Endothelial cell of umbilical vein (primary cell): ENCODE measurements around the gene KYNU. TPM values are rescaled to one million over a fixed set of nuclear protein-coding genes. Genes with fewer than 3 reads are reported as not detected.

ENCODE experiments used
- BruUV-seq: library from RNA; stranded (reverse); fragments of 400-500 nt; replicated peaks from 2 replicates; lab custom pipeline; 2021; lab: Mats Ljungman, UMichigan
- CTCF ChIA-PET: fragments of 300-600, 350-600 bp; sonication (Branson Sonifier 250); formaldehyde crosslinking; loops from one replicate; lab custom pipeline; 2021; ENCODE audit warnings: antibody characterized with exemption, inconsistent platforms; lab: Charles Lee
- POLR2A ChIA-PET: fragments of 300-600, 350-600 bp; sonication (Branson Sonifier 250); formaldehyde crosslinking; loops from one replicate; lab custom pipeline; 2021; ENCODE audit warnings: antibody characterized with exemption, inconsistent platforms; lab: Charles Lee
- DNase-seq: peaks from one replicate; pipeline ENCODE4 v3.0.0-alpha.2; 2011; ENCODE audit warnings: low read depth, low spot score
- FAIRE-seq: peaks from 2 replicates; lab custom pipeline; 2011; peaks lifted over from hg19 to GRCh38; lab: Jason Lieb, UNC
- H2AFZ ChIP-seq: 2 replicates; pipeline ENCODE4 v1.6.0; 2012; ENCODE audit warnings: low read depth, low read length, control low read depth, inconsistent platforms
- H3K27ac ChIP-seq: 2 replicates; pipeline ENCODE4 v1.5.1; 2011; ENCODE audit warnings: low read depth, mild to moderate bottlenecking, control low read depth, low read length, moderate library complexity; ENCODE audit not compliant: insufficient read depth
- H3K27me3 ChIP-seq, 2 experiments: 2 replicates each; pipeline versions ENCODE4 v1.6.0 to v1.6.1; 2011; ENCODE audit warnings: low read length in 2 of 2, mixed read lengths in 1 of 2; ENCODE audit not compliant: control insufficient read depth in 2 of 2, insufficient read depth in 2 of 2
- H3K36me3 ChIP-seq, 2 experiments: 2 replicates in 1 of 2; 3 replicates in 1 of 2; pipeline ENCODE4 v1.5.1; 2011; ENCODE audit warnings: low read length in 2 of 2, mild to moderate bottlenecking in 1 of 2, moderate library complexity in 1 of 2; ENCODE audit not compliant: control insufficient read depth in 2 of 2, insufficient read depth in 2 of 2; ENCODE audit errors: extremely low read depth in 1 of 2
- H3K4me1 ChIP-seq: 3 replicates; pipeline ENCODE4 v1.5.1; 2011; ENCODE audit warnings: mild to moderate bottlenecking, low read length; ENCODE audit not compliant: control insufficient read depth, insufficient read depth; ENCODE audit errors: extremely low read depth
- H3K4me2 ChIP-seq: 2 replicates; pipeline ENCODE4 v1.6.1; 2011; ENCODE audit warnings: low read length, control low read depth, mixed read lengths; ENCODE audit not compliant: insufficient read depth
- H3K4me3 ChIP-seq, 3 experiments: fragments of 200-600 bp in 1 of 3; sonication (generic), shearing (Covaris generic) in 1 of 3; replicated peaks in 1 of 3; 2 replicates each; pipeline ENCODE4 v1.5.1; 2011 to 2016; ENCODE audit warnings: control low read depth in 3 of 3, low read length in 3 of 3, mild to moderate bottlenecking in 2 of 3, inconsistent platforms in 1 of 3, low read depth in 1 of 3, moderate library complexity in 1 of 3; ENCODE audit not compliant: insufficient read depth in 1 of 3
- H3K79me2 ChIP-seq: 2 replicates; pipeline ENCODE4 v1.6.0; 2012; ENCODE audit warnings: low read length, inconsistent platforms; ENCODE audit not compliant: control insufficient read depth, insufficient read depth
- H3K9ac ChIP-seq: replicated peaks from 2 replicates; pipeline ENCODE3; 2011; ENCODE audit warnings: low read length, control low read depth; ENCODE audit not compliant: insufficient read depth; ENCODE audit errors: extremely low read depth
- H3K9me1 ChIP-seq: replicated peaks from 3 replicates; pipeline ENCODE4 v1.6.0; 2011; ENCODE audit warnings: mild to moderate bottlenecking, low read length; ENCODE audit not compliant: control insufficient read depth, insufficient read depth; ENCODE audit errors: extremely low read depth
- H3K9me3 ChIP-seq: replicated peaks from 2 replicates; pipeline ENCODE4 v1.5.1; 2012; ENCODE audit warnings: low read length, inconsistent platforms; ENCODE audit not compliant: control insufficient read depth, insufficient read depth
- H4K20me1 ChIP-seq: replicated peaks from 2 replicates; pipeline ENCODE3; 2011; ENCODE audit warnings: mild to moderate bottlenecking, low read length; ENCODE audit not compliant: control insufficient read depth, insufficient read depth; ENCODE audit errors: extremely low read depth
- CTCF ChIP-seq, 2 donors: IDR thresholded peaks; 1 replicate in 1 of 2; 2 replicates in 1 of 2; pipeline ENCODE4 v1.5.1; 2011; ENCODE audit warnings: low read length in 2 of 2, mild to moderate bottlenecking in 2 of 2, moderate library complexity in 2 of 2, control low read depth in 1 of 2, inconsistent platforms in 1 of 2, low read depth in 1 of 2; ENCODE audit not compliant: insufficient read depth in 1 of 2; ENCODE audit errors: extremely low read depth in 1 of 2
- EZH2 ChIP-seq: IDR thresholded peaks from 2 replicates; pipeline ENCODE4 v1.6.1; 2012; ENCODE audit warnings: borderline replicate concordance, low read depth, mild to moderate bottlenecking, moderate library complexity, low read length, inconsistent platforms; ENCODE audit not compliant: severe bottlenecking
- FOS ChIP-seq: IDR thresholded peaks from 2 replicates; pipeline ENCODE4 v1.6.1; 2011; ENCODE audit warnings: mild to moderate bottlenecking, low read length, moderate library complexity, borderline replicate concordance; ENCODE audit not compliant: insufficient read depth
- GATA2 ChIP-seq: IDR thresholded peaks from 2 replicates; pipeline ENCODE4 v1.7.0; 2011; ENCODE audit warnings: low read depth, mild to moderate bottlenecking, moderate library complexity, mixed read lengths, low read length; ENCODE audit not compliant: insufficient read length, insufficient read depth
- JUN ChIP-seq: IDR thresholded peaks from 2 replicates; pipeline ENCODE4 v1.6.1; 2011; ENCODE audit warnings: borderline replicate concordance, low read depth; ENCODE audit not compliant: insufficient read length, insufficient read depth
- MAX ChIP-seq: IDR thresholded peaks from 2 replicates; pipeline ENCODE4 v1.6.1; 2011; ENCODE audit not compliant: insufficient read depth, insufficient read length
- MYC ChIP-seq: IDR thresholded peaks from one replicate; pipeline ENCODE4 v1.6.1; 2011; ENCODE audit warnings: mild to moderate bottlenecking, low read depth, low read length
- POLR2A ChIP-seq: IDR thresholded peaks from 2 replicates; pipeline ENCODE4 v1.6.1; 2012; ENCODE audit warnings: low read depth, mild to moderate bottlenecking, control low read depth, low read length
- POLR2AphosphoS5 ChIP-seq: IDR thresholded peaks from 2 replicates; pipeline ENCODE4 v1.6.1; 2012; ENCODE audit warnings: low read depth, mild to moderate bottlenecking, control low read depth, low read length, moderate library complexity; ENCODE audit not compliant: insufficient read depth
- dilution Hi-C: fragments of 300-500 bp; cut with MboI; formaldehyde crosslinking; loops from one replicate; pipeline ENCODE4 v1.15.0; 2019; ENCODE audit warnings: low sequenced_read_pairs; ENCODE audit not compliant: extremely low pct_ligation_motif_present
- intact Hi-C: fragments of 100-400 bp; cut with micrococcal nuclease; formaldehyde crosslinking; loops from one replicate; pipeline ENCODE4 v1.10.0; 2022
- polyA plus RNA-seq, 4 experiments: library from polyadenylated mRNA; depleted of rRNA in 3 of 4; stranded (reverse) in 3 of 4; unstranded in 1 of 4; fragments of >200 nt; gene quantifications; 2 replicates each; pipeline versions ENCODE4 v1.2.1 to v1.2.3, GENCODE V29; 2011 to 2012; ENCODE audit warnings: missing spikeins in 1 of 4
- total RNA-seq: library from RNA; stranded (reverse); gene quantifications from 2 replicates; pipeline ENCODE4 v1.2.3, GENCODE V29; 2021

KYNU gene
- total and polyA plus RNA-seq, 2 donors (not counting 3 experiments of a cell fraction or from before 2014, with no cell fraction given), result 0.04 TPM; not detected in 1

- no peaks in the 10 kb centered on the region for H3K9me1 ChIP-seq
- POLR2A ChIA-PET, result interaction anchor here (0.7 kb wide), 1 partner anchor 382 kb away, joined by 3 read pairs; no protein-coding TSS in a partner anchor
- dilution Hi-C loops, result no loop called here
- peaks cover 29% of the 10 kb centered on the region for H3K4me1 ChIP-seq
- TF ChIP-seq POLR2A (no peak), POLR2AphosphoS5 (no peak), MYC (no peak), GATA2 (no peak), CTCF (IDR thresholded peaks at IDR 0.05; ENCODE audit: extremely low read depth in 1 of 2, insufficient read depth in 1 of 2, low read depth in 1 of 2, low read length in 2 of 2) (no peak), JUN (no peak), EZH2 (no peak), MAX (no peak), FOS (no peak)
- H3K36me3 ChIP-seq, result no peaks in the 10 kb centered on the region
- CTCF ChIA-PET, result no interaction called here
- no peak overlapping the region for H2AFZ ChIP-seq
- H3K27me3 ChIP-seq, result no peaks in the 10 kb centered on the region
- no peaks in the 10 kb centered on the region for H3K9me3 ChIP-seq
- no peak overlapping the region for H3K4me2 ChIP-seq
- no peaks in the 10 kb centered on the region for H3K79me2 ChIP-seq
- H3K9ac ChIP-seq, result no peak overlapping the region
- no TSS peak for BruUV-seq
- FAIRE-seq, result no peak
- intact Hi-C loops, result no loop called here
- H3K27ac ChIP-seq, result no peak overlapping the region
- H4K20me1 ChIP-seq, result no peaks in the 10 kb centered on the region
- DNase-seq, result no peak
- no peak overlapping the region for H3K4me3 ChIP-seq
These were observed 73.9 kb downstream of the KYNU start for GRCh38 chr2:142951190-142952007.
